ENCODE measurements around the gene SETBP1.

DNA sequence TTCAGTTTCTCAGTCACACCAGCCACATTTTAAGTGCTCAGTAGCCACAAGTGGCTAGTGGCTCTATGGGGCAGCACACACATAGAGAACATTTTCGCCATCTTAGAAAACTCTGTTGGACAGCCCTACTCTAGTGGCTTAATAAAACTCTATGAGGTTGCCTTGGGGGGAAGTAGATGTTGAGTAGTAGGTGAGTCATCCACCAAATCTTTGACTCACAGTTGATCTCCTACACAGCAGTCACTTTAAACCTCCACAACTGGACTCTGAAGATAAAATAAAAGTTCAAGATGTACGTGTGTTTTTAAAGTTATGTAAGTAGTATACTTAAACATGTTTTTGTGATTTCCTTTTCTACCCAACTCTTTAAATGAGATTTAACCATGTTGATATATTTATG lies 379.0 kb downstream of the SETBP1 start:
- TF ChIP-seq EZH2 (IDR thresholded peaks at IDR 0.05; ENCODE audit: borderline replicate concordance, low read depth, low read length, poor library complexity, severe bottlenecking), result no peak
- TF ChIP-seq, protein P1, sequence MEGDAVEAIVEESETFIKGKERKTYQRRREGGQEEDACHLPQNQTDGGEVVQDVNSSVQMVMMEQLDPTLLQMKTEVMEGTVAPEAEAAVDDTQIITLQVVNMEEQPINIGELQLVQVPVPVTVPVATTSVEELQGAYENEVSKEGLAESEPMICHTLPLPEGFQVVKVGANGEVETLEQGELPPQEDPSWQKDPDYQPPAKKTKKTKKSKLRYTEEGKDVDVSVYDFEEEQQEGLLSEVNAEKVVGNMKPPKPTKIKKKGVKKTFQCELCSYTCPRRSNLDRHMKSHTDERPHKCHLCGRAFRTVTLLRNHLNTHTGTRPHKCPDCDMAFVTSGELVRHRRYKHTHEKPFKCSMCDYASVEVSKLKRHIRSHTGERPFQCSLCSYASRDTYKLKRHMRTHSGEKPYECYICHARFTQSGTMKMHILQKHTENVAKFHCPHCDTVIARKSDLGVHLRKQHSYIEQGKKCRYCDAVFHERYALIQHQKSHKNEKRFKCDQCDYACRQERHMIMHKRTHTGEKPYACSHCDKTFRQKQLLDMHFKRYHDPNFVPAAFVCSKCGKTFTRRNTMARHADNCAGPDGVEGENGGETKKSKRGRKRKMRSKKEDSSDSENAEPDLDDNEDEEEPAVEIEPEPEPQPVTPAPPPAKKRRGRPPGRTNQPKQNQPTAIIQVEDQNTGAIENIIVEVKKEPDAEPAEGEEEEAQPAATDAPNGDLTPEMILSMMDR (conservative IDR thresholded peaks at IDR 0.05; ENCODE audit: low read depth, low read length), result no peak
